Neural progenitor cell (in vitro differentiated cells): ENCODE data around the gene RAX.

Experiments used
- CTCF ChIP-seq: fragments of 200-600 bp; sonication (generic); IDR thresholded peaks from 2 replicates; pipeline ENCODE4 v1.5.1; 2017; ENCODE audit warnings: antibody characterized with exemption, mild to moderate bottlenecking
- EZH2 ChIP-seq: fragments of 200-600 bp; sonication (generic); IDR thresholded peaks from 2 replicates; pipeline ENCODE4 v1.6.1; 2017; ENCODE audit warnings: antibody characterized with exemption, mild to moderate bottlenecking, moderate library complexity

GRCh38 chr18:59270689-59271257, 2.5 kb downstream of the RAX start:
- no peak for TF ChIP-seq EZH2
- no peak for TF ChIP-seq CTCF
